Endothelial cell of umbilical vein (primary cell): ENCODE measurements around the gene NEDD9. TPM values are rescaled to one million over a fixed set of nuclear protein-coding genes. Genes with fewer than 3 reads are reported as not detected.

Experiments used
- BruUV-seq: library from RNA; stranded (reverse); fragments of 400-500 nt; replicated peaks from 2 replicates; lab custom pipeline; 2021; lab: Mats Ljungman, UMichigan
- CTCF ChIA-PET: fragments of 300-600, 350-600 bp; sonication (Branson Sonifier 250); formaldehyde crosslinking; loops from one replicate; lab custom pipeline; 2021; ENCODE audit warnings: antibody characterized with exemption, inconsistent platforms; lab: Charles Lee
- POLR2A ChIA-PET: fragments of 300-600, 350-600 bp; sonication (Branson Sonifier 250); formaldehyde crosslinking; loops from one replicate; lab custom pipeline; 2021; ENCODE audit warnings: antibody characterized with exemption, inconsistent platforms; lab: Charles Lee
- DNase-seq: peaks from one replicate; pipeline ENCODE4 v3.0.0-alpha.2; 2011; ENCODE audit warnings: low read depth, low spot score
- FAIRE-seq: peaks from 2 replicates; lab custom pipeline; 2011; peaks lifted over from hg19 to GRCh38; lab: Jason Lieb, UNC
- H2AFZ ChIP-seq: 2 replicates; pipeline ENCODE4 v1.6.0; 2012; ENCODE audit warnings: low read depth, low read length, control low read depth, inconsistent platforms
- H3K27ac ChIP-seq: 2 replicates; pipeline ENCODE4 v1.5.1; 2011; ENCODE audit warnings: low read depth, mild to moderate bottlenecking, control low read depth, low read length, moderate library complexity; ENCODE audit not compliant: insufficient read depth
- H3K27me3 ChIP-seq, 2 experiments: 2 replicates each; pipeline versions ENCODE4 v1.6.0 to v1.6.1; 2011; ENCODE audit warnings: low read length in 2 of 2, mixed read lengths in 1 of 2; ENCODE audit not compliant: control insufficient read depth in 2 of 2, insufficient read depth in 2 of 2
- H3K36me3 ChIP-seq, 2 experiments: 2 replicates in 1 of 2; 3 replicates in 1 of 2; pipeline ENCODE4 v1.5.1; 2011; ENCODE audit warnings: low read length in 2 of 2, mild to moderate bottlenecking in 1 of 2, moderate library complexity in 1 of 2; ENCODE audit not compliant: control insufficient read depth in 2 of 2, insufficient read depth in 2 of 2; ENCODE audit errors: extremely low read depth in 1 of 2
- H3K4me1 ChIP-seq: 3 replicates; pipeline ENCODE4 v1.5.1; 2011; ENCODE audit warnings: mild to moderate bottlenecking, low read length; ENCODE audit not compliant: control insufficient read depth, insufficient read depth; ENCODE audit errors: extremely low read depth
- H3K4me2 ChIP-seq: 2 replicates; pipeline ENCODE4 v1.6.1; 2011; ENCODE audit warnings: low read length, control low read depth, mixed read lengths; ENCODE audit not compliant: insufficient read depth
- H3K4me3 ChIP-seq, 3 experiments: fragments of 200-600 bp in 1 of 3; sonication (generic), shearing (Covaris generic) in 1 of 3; replicated peaks in 1 of 3; 2 replicates each; pipeline ENCODE4 v1.5.1; 2011 to 2016; ENCODE audit warnings: control low read depth in 3 of 3, low read length in 3 of 3, mild to moderate bottlenecking in 2 of 3, inconsistent platforms in 1 of 3, low read depth in 1 of 3, moderate library complexity in 1 of 3; ENCODE audit not compliant: insufficient read depth in 1 of 3
- H3K79me2 ChIP-seq: 2 replicates; pipeline ENCODE4 v1.6.0; 2012; ENCODE audit warnings: low read length, inconsistent platforms; ENCODE audit not compliant: control insufficient read depth, insufficient read depth
- H3K9ac ChIP-seq: replicated peaks from 2 replicates; pipeline ENCODE3; 2011; ENCODE audit warnings: low read length, control low read depth; ENCODE audit not compliant: insufficient read depth; ENCODE audit errors: extremely low read depth
- H3K9me1 ChIP-seq: replicated peaks from 3 replicates; pipeline ENCODE4 v1.6.0; 2011; ENCODE audit warnings: mild to moderate bottlenecking, low read length; ENCODE audit not compliant: control insufficient read depth, insufficient read depth; ENCODE audit errors: extremely low read depth
- H3K9me3 ChIP-seq: replicated peaks from 2 replicates; pipeline ENCODE4 v1.5.1; 2012; ENCODE audit warnings: low read length, inconsistent platforms; ENCODE audit not compliant: control insufficient read depth, insufficient read depth
- H4K20me1 ChIP-seq: replicated peaks from 2 replicates; pipeline ENCODE3; 2011; ENCODE audit warnings: mild to moderate bottlenecking, low read length; ENCODE audit not compliant: control insufficient read depth, insufficient read depth; ENCODE audit errors: extremely low read depth
- EZH2 ChIP-seq: IDR thresholded peaks from 2 replicates; pipeline ENCODE4 v1.6.1; 2012; ENCODE audit warnings: borderline replicate concordance, low read depth, mild to moderate bottlenecking, moderate library complexity, low read length, inconsistent platforms; ENCODE audit not compliant: severe bottlenecking
- FOS ChIP-seq: IDR thresholded peaks from 2 replicates; pipeline ENCODE4 v1.6.1; 2011; ENCODE audit warnings: mild to moderate bottlenecking, low read length, moderate library complexity, borderline replicate concordance; ENCODE audit not compliant: insufficient read depth
- JUN ChIP-seq: IDR thresholded peaks from 2 replicates; pipeline ENCODE4 v1.6.1; 2011; ENCODE audit warnings: borderline replicate concordance, low read depth; ENCODE audit not compliant: insufficient read length, insufficient read depth
- MYC ChIP-seq: IDR thresholded peaks from one replicate; pipeline ENCODE4 v1.6.1; 2011; ENCODE audit warnings: mild to moderate bottlenecking, low read depth, low read length
- POLR2A ChIP-seq: IDR thresholded peaks from 2 replicates; pipeline ENCODE4 v1.6.1; 2012; ENCODE audit warnings: low read depth, mild to moderate bottlenecking, control low read depth, low read length
- POLR2AphosphoS5 ChIP-seq: IDR thresholded peaks from 2 replicates; pipeline ENCODE4 v1.6.1; 2012; ENCODE audit warnings: low read depth, mild to moderate bottlenecking, control low read depth, low read length, moderate library complexity; ENCODE audit not compliant: insufficient read depth
- dilution Hi-C: fragments of 300-500 bp; cut with MboI; formaldehyde crosslinking; loops from one replicate; pipeline ENCODE4 v1.15.0; 2019; ENCODE audit warnings: low sequenced_read_pairs; ENCODE audit not compliant: extremely low pct_ligation_motif_present
- intact Hi-C: fragments of 100-400 bp; cut with micrococcal nuclease; formaldehyde crosslinking; loops from one replicate; pipeline ENCODE4 v1.10.0; 2022
- polyA plus RNA-seq, 4 experiments: library from polyadenylated mRNA; depleted of rRNA in 3 of 4; stranded (reverse) in 3 of 4; unstranded in 1 of 4; fragments of >200 nt; gene quantifications; 2 replicates each; pipeline versions ENCODE4 v1.2.1 to v1.2.3, GENCODE V29; 2011 to 2012; ENCODE audit warnings: missing spikeins in 1 of 4
- total RNA-seq: library from RNA; stranded (reverse); gene quantifications from 2 replicates; pipeline ENCODE4 v1.2.3, GENCODE V29; 2021
- TF ChIP-seq, protein P1 (sequence below): IDR thresholded peaks from 2 replicates; pipeline ENCODE4 v1.6.1; 2011; ENCODE audit not compliant: insufficient read depth, insufficient read length
- TF ChIP-seq, protein P2 (sequence below), 2 donors: IDR thresholded peaks; 1 replicate in 1 of 2; 2 replicates in 1 of 2; pipeline ENCODE4 v1.5.1; 2011; ENCODE audit warnings: low read length in 2 of 2, mild to moderate bottlenecking in 2 of 2, moderate library complexity in 2 of 2, control low read depth in 1 of 2, inconsistent platforms in 1 of 2, low read depth in 1 of 2; ENCODE audit not compliant: insufficient read depth in 1 of 2; ENCODE audit errors: extremely low read depth in 1 of 2

NEDD9 gene
- total and polyA plus RNA-seq, 2 donors (not counting 3 experiments of a cell fraction or from before 2014, with no cell fraction given): 55.2 to 61.0 TPM

DNA sequence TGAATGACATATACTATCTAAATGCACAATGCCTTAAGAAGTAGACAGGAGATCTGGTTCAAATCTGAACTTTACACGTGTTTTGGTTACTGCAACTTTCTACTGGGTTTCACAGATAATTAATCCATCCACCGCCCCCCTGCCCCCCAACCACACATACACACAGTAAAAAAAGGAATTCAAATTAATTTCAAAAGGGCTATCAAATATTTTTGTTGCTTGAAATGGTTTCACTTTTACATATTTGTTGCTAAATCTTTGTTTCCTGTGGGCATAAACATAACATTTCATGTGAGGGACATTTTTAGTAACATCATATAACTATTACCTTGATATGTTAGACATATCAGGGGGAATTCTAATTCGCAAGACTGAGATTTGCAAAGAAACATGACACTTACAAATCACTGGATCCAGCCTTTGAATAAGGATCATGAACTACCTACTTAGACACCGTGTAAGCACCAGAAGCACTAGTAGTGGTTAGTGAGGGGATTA, 7.5 kb downstream of the NEDD9 start:
- intact Hi-C loops: no loop called here
- Histone ChIP-seq H4K20me1 (no peaks in the 10 kb centered on the region), H3K4me2 (peak overlapping the region; percentile 37), H3K27me3 (no peaks in the 10 kb centered on the region), H3K36me3 (no peaks in the 10 kb centered on the region), H3K4me1 (peaks cover 74% of the 10 kb centered on the region), H2AFZ (no peak overlapping the region), H3K79me2 (peaks cover 93% of the 10 kb centered on the region), H3K9me1 (no peaks in the 10 kb centered on the region), H3K9me3 (no peaks in the 10 kb centered on the region), H3K9ac (peak overlapping the region; percentile 43), H3K27ac (peak overlapping the region; percentile 81), H3K4me3 (no peak overlapping the region)
- no TSS peak for BruUV-seq
- CTCF ChIA-PET: interaction anchor here (1.1 to 1.7 kb wide), 2 partner anchors 56 to 271 kb away, joined by 3 to 8 read pairs; no protein-coding TSS in a partner anchor
- FAIRE-seq (no peak), DNase-seq (peak; percentile 26)
- dilution Hi-C loops: no loop called here
- TF ChIP-seq POLR2AphosphoS5 (no peak), POLR2A (peak; percentile 41), MYC (no peak)
- POLR2A ChIA-PET: no interaction called here

DNA sequence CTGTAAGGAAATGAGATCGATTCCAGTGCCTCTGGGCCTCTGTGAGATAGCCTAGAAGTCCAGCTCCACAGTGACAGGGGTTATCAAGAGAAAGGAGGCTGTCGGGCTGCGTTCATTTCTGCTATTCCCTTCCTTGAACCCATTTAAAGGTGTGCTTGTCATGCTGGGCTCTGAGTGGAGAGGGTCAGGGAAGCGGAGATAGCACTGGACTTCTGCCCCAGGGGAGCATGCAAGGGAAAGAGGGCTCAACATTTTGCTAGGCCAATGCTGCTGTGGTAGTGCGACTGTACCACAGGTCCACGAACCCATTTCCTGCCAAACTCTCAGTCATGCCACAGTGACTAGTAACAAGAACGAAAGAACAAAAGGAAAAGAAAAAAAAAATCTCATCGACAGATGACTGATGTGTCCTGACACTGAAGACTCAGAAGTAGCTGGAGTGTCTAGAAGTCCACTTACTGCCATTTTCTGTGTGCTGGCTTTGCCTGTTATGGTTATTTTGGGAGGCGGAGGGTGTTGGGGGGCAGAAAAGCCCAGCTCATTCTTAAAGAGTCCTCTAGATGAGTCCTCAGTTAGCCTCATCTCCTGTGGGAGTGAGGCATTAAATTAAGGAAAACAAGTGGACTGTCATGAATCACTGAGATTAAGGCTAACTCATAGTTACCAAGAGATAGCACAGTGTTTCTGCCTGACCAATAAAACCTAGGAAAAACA, 8.1 kb downstream of the NEDD9 start:
- peaks cover 86% of the 10 kb centered on the region for H3K79me2 ChIP-seq
- FAIRE-seq (peak; percentile 72), DNase-seq (peak; percentile 72)
- peak overlapping the region; percentile 43 for H3K9ac ChIP-seq
- CTCF ChIA-PET: interaction anchor here (0.9 to 5.8 kb wide), 5 partner anchors 7 to 272 kb away, joined by 3 to 37 read pairs (median 8); partner anchors contain the start of gene NEDD9
- H3K27ac ChIP-seq: peak overlapping the region; percentile 81
- dilution Hi-C loops (no loop called here), intact Hi-C loops (no loop called here)
- peaks cover 74% of the 10 kb centered on the region for H3K4me1 ChIP-seq
- no peaks in the 10 kb centered on the region for H3K27me3 ChIP-seq
- no TSS peak for BruUV-seq
- no peak overlapping the region for H2AFZ ChIP-seq
- POLR2A ChIA-PET: interaction anchor here (2.5 kb wide), 1 partner anchor 8 kb away, joined by 10 read pairs; the partner anchor contains the start of gene NEDD9
- H3K9me1 ChIP-seq: no peaks in the 10 kb centered on the region
- peak; percentile 26 for TF ChIP-seq FOS
- no peak for TF ChIP-seq JUN
- TF ChIP-seq, protein P1, sequence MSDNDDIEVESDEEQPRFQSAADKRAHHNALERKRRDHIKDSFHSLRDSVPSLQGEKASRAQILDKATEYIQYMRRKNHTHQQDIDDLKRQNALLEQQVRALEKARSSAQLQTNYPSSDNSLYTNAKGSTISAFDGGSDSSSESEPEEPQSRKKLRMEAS: no peak
- TF ChIP-seq, protein P2, sequence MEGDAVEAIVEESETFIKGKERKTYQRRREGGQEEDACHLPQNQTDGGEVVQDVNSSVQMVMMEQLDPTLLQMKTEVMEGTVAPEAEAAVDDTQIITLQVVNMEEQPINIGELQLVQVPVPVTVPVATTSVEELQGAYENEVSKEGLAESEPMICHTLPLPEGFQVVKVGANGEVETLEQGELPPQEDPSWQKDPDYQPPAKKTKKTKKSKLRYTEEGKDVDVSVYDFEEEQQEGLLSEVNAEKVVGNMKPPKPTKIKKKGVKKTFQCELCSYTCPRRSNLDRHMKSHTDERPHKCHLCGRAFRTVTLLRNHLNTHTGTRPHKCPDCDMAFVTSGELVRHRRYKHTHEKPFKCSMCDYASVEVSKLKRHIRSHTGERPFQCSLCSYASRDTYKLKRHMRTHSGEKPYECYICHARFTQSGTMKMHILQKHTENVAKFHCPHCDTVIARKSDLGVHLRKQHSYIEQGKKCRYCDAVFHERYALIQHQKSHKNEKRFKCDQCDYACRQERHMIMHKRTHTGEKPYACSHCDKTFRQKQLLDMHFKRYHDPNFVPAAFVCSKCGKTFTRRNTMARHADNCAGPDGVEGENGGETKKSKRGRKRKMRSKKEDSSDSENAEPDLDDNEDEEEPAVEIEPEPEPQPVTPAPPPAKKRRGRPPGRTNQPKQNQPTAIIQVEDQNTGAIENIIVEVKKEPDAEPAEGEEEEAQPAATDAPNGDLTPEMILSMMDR (IDR thresholded peaks at IDR 0.05; ENCODE audit: extremely low read depth in 1 of 2, insufficient read depth in 1 of 2, low read depth in 1 of 2, low read length in 2 of 2): no peak
- no peak for TF ChIP-seq EZH2
- no peak for TF ChIP-seq MYC
- H3K4me3 ChIP-seq: no peak overlapping the region
- H3K36me3 ChIP-seq: no peaks in the 10 kb centered on the region
- no peaks in the 10 kb centered on the region for H4K20me1 ChIP-seq
- no peaks in the 10 kb centered on the region for H3K9me3 ChIP-seq
- H3K4me2 ChIP-seq: peak overlapping the region; percentile 37
